ENCODE measurements around the gene YKT6. TPM values are rescaled to one million over a fixed set of nuclear protein-coding genes. Genes with fewer than 3 reads are reported as not detected.

YKT6 gene
- total and polyA plus RNA-seq, 2 of the 8 experiments (the other 6 are each of a cell fraction or from before 2014, with no cell fraction given) = 75.3 to 103 TPM

DNA sequence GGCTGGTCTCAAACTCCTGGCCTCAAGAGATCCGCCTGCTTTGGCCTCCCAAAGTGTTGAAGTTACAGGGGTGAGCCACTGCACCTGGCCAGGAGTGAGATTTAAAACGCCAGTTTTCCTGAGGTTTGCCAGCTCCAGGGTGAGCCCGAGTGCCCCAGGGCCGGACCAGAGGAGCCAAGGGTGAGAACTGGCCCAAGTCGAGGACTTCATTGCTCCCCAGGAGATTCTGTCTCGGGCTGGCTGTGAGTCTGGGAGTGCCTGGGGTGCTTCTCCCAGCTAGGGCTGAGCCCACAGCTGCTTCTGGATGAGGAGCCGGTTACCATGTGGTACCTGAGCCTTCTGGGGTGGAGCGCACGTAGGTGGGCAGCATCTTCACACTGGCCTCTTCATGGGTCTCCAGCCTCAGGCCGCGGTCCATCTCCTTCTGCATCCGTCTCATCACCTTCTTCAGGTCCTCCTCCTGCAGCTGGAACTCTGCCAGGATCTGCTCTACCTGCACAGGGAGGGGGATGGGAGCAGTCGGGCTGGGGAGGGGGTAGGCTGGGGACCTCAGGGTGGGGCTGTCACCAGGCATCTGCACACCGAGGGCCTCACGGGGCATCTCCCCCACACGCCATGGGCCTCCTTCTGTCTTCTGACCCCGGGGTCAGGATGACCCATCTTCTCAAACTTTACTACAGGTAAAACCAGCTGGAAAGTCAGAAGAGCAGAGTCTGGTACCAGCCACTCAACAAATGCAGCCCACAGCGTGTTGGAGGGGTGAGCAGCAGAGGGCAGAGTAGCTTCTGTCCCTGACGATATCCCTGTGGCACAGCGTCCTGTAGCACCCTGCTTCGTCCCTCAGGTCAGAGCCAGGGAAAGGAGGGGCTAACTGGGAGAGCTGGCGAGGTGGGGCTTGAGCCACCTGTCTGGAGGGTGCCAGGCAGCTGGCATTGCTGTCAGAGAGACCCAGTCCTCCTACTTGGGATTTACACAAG, 47.5 kb upstream of the YKT6 start:
- H3K79me2 ChIP-seq (ENCODE audit: control insufficient read depth in 1 of 2, insufficient read depth in 2 of 2, low read length in 2 of 2) = no peaks in the 10 kb centered on the region
- H4K20me1 ChIP-seq (replicated peaks in 1 of 2; ENCODE audit: control insufficient read depth in 1 of 2, insufficient read depth in 2 of 2, low read length in 2 of 2) = no peaks in the 10 kb centered on the region
- no peak overlapping the region for H3K14ac ChIP-seq (ENCODE audit: insufficient read length)
- no peak overlapping the region for H2AFZ ChIP-seq (ENCODE audit: low read length)
- DNase-seq (ENCODE audit: low read depth in 1 of 2, low spot score in 2 of 2) (no peak), FAIRE-seq (no peak)
- no peak overlapping the region for H4K91ac ChIP-seq (replicated peaks; ENCODE audit: insufficient read length, low read length)
- no peaks in the 10 kb centered on the region for H3K36me3 ChIP-seq (ENCODE audit: control insufficient read depth in 2 of 4, insufficient read depth in 4 of 4, low read length in 3 of 4)
- no peaks in the 10 kb centered on the region for H3K4me1 ChIP-seq (replicated peaks in 1 of 4; ENCODE audit: control insufficient read depth in 3 of 4, insufficient read depth in 4 of 4, low read length in 3 of 4)
- ChIA-PET POLR2A (ENCODE audit: partially characterized antibody) (no interaction called here), CTCF (ENCODE audit: partially characterized antibody) (interaction anchor here (0.7 to 6.1 kb wide), 17 partner anchors 8 to 87 kb away, joined by 3 to 46 read pairs (median 4); no protein-coding TSS in a partner anchor)
- H3K9me3 ChIP-seq (ENCODE audit: insufficient read depth in 2 of 2, low read depth in 1 of 2, low read length in 1 of 2) = no peaks in the 10 kb centered on the region
- no peak overlapping the region for H3K4me2 ChIP-seq (ENCODE audit: insufficient read depth in 1 of 2, low read depth in 2 of 2, low read length in 2 of 2)
- no peak overlapping the region for H3K4ac ChIP-seq (replicated peaks; ENCODE audit: insufficient read length, low read depth, low read length)
- TF ChIP-seq, protein P1, sequence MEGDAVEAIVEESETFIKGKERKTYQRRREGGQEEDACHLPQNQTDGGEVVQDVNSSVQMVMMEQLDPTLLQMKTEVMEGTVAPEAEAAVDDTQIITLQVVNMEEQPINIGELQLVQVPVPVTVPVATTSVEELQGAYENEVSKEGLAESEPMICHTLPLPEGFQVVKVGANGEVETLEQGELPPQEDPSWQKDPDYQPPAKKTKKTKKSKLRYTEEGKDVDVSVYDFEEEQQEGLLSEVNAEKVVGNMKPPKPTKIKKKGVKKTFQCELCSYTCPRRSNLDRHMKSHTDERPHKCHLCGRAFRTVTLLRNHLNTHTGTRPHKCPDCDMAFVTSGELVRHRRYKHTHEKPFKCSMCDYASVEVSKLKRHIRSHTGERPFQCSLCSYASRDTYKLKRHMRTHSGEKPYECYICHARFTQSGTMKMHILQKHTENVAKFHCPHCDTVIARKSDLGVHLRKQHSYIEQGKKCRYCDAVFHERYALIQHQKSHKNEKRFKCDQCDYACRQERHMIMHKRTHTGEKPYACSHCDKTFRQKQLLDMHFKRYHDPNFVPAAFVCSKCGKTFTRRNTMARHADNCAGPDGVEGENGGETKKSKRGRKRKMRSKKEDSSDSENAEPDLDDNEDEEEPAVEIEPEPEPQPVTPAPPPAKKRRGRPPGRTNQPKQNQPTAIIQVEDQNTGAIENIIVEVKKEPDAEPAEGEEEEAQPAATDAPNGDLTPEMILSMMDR (IDR thresholded peaks at IDR 0.05; ENCODE audit: control extremely low read depth in 1 of 3, insufficient read depth in 1 of 3, low read depth in 1 of 3, low read length in 3 of 3) = peak in 2 of 3 experiments; percentile 21 to 35; a peak in 2 of 4 replicates
- TF ChIP-seq RXRA (IDR thresholded peaks at IDR 0.05; ENCODE audit: insufficient read depth, low read depth, low read length) (no peak), RAD21 (IDR thresholded peaks at IDR 0.05 in 1 of 2, conservative IDR thresholded peaks at IDR 0.05 in 1 of 2; ENCODE audit: low read depth in 2 of 2, low read length in 2 of 2) (peak; percentile 25 to 42; a peak in 3 of 4 replicates)
- H3K4me3 ChIP-seq (ENCODE audit: extremely low read depth in 1 of 4, insufficient read depth in 2 of 4, low read depth in 3 of 4, low read length in 4 of 4) = no peak overlapping the region
- H3K79me1 ChIP-seq (ENCODE audit: low read depth, low read length) = no peaks in the 10 kb centered on the region
- 78% methylated on average over 21 of the region's 22 CpGs; no CpG with 5 or more reads in 1 of the 2 experiments for WGBS, 2 experiments (ENCODE audit: extremely low coverage in 1 of 2, insufficient coverage in 1 of 2, insufficient read length in 1 of 2, insufficient replicate concordance in 2 of 2, low coverage in 1 of 2, low lambda C conversion rate in 2 of 2, missing lambda C conversion rate in 1 of 2)
- H3K9ac ChIP-seq (replicated peaks in 1 of 4; ENCODE audit: extremely low read depth in 1 of 4, low read depth in 3 of 4, low read length in 3 of 4) = no peak overlapping the region
- H2BK5ac ChIP-seq (ENCODE audit: low read depth, low read length) = no peak overlapping the region
- H2BK15ac ChIP-seq (ENCODE audit: low read length) = no peak overlapping the region
- H2BK120ac ChIP-seq (replicated peaks; ENCODE audit: low read depth, low read length) = no peak overlapping the region
- no peak overlapping the region for H3K18ac ChIP-seq (ENCODE audit: extremely low read depth, low read length)
- no peaks in the 10 kb centered on the region; a peak in 2 of 7 replicates for H3K27me3 ChIP-seq (replicated peaks in 1 of 4; ENCODE audit: control insufficient read depth in 3 of 4, extremely low read depth in 1 of 4, insufficient read depth in 3 of 4, low read length in 3 of 4)
- H2BK12ac ChIP-seq (ENCODE audit: low read depth, low read length) = no peak overlapping the region
- H2BK20ac ChIP-seq (ENCODE audit: low read length) = no peak overlapping the region
- H3K23me2 ChIP-seq (ENCODE audit: low read depth, low read length) = no peaks in the 10 kb centered on the region
- H3K23ac ChIP-seq (ENCODE audit: insufficient read length) = no peak overlapping the region
- H3K27ac ChIP-seq (ENCODE audit: low read depth, low read length) = no peak overlapping the region
- H4K8ac ChIP-seq (ENCODE audit: extremely low read depth, insufficient read depth, low read length) = peak overlapping the region; percentile 80; the same call in 1 of the 2 replicates
- no peak overlapping the region for H3K56ac ChIP-seq (replicated peaks; ENCODE audit: insufficient read length, low read depth, low read length)
- H4K5ac ChIP-seq (ENCODE audit: insufficient read length, low read depth, low read length) = no peak overlapping the region
- no peak overlapping the region for H2AK5ac ChIP-seq (ENCODE audit: low read depth, low read length)

Measured in H1 (cell line).